Mucosa of descending colon (tissue), 3 donors: ENCODE measurements around the gene CCR5. TPM values are rescaled to one million over a fixed set of nuclear protein-coding genes. Genes with fewer than 3 reads are reported as not detected.
"Not testable (repeated sequence)": the region's sequence is repeated elsewhere in the genome, so short reads cannot be mapped to it uniquely, and the experiment has no call there.

Experiments used
- ATAC-seq: fragments of 200-7000 bp; cut with Tn5 transposase; one replicate; pipeline ENCODE4 v1.9.1; 2020; ENCODE audit warnings: mild to moderate bottlenecking, moderate library complexity
- DNase-seq, 3 donors: peaks; one replicate each; pipeline ENCODE4 v3.0.0-alpha.2; 2020
- H3K36me3 ChIP-seq: fragments of 200-600 bp; one replicate; pipeline ENCODE4 v1.8.0; 2021; ENCODE audit warnings: low read depth, mild to moderate bottlenecking
- H3K4me1 ChIP-seq: fragments of 200-600 bp; one replicate; pipeline ENCODE4 v1.8.0; 2021; ENCODE audit warnings: low read depth, mild to moderate bottlenecking
- H3K4me3 ChIP-seq: fragments of 200-600 bp; one replicate; pipeline ENCODE4 v1.8.0; 2021; ENCODE audit warnings: mild to moderate bottlenecking
- H3K9me3 ChIP-seq: fragments of 200-600 bp; one replicate; pipeline ENCODE4 v1.8.0; 2021; ENCODE audit warnings: mild to moderate bottlenecking
- CTCF ChIP-seq: fragments of 200-600 bp; IDR thresholded peaks from one replicate; pipeline ENCODE4 v1.8.0; 2022; ENCODE audit warnings: antibody characterized with exemption, mild to moderate bottlenecking
- intact Hi-C, 2 donors: fragments of 100-400 bp; cut with DNase I in 1 of 2; cut with micrococcal nuclease in 1 of 2; formaldehyde crosslinking; loops; one replicate each; pipeline versions ENCODE4 v1.11.0 to v1.11.1; 2022; cut with DNase I, micrococcal nuclease
- total RNA-seq, 3 donors: library from RNA; stranded (reverse); fragmentation: NEBNext Ultra II Directional in 2 of 3; extraction: Animal tissue kit (Norgen Biotek cat#: 25700) in 2 of 3; gene quantifications; one replicate each; pipeline versions ENCODE4 v1.2.1 to v1.2.4, GENCODE V29; 2021 to 2023
- donor health status: DM: no; HTN: no; CAD: no; lungs with moderate emphysema.
- donor health status: DM: no; HTN: no; CAD: no.
- donor health status: DM: no; HTN: yes; CAD: no.

The CCR5 gene
- total RNA-seq, 3 donors from 2014 or later = 1.9 to 3.4 (median 2.4) TPM

- H3K4me3 ChIP-seq = no peak overlapping the region
- H3K36me3 ChIP-seq = no peaks in the 10 kb centered on the region
- no peaks in the 10 kb centered on the region for H3K4me1 ChIP-seq
- DNase-seq (no peak), ATAC-seq (no peak)
- intact Hi-C loops = no loop called here
- TF ChIP-seq CTCF = no peak
- H3K9me3 ChIP-seq = no peaks in the 10 kb centered on the region
These were observed 28.4 kb downstream of the CCR5 start for GRCh38 chr3:46399098-46399497.

- Histone ChIP-seq H3K36me3 (no peaks in the 10 kb centered on the region), H3K4me1 (peaks cover 3% of the 10 kb centered on the region), H3K9me3 (no peaks in the 10 kb centered on the region), H3K4me3 (no peak overlapping the region)
- no peak for TF ChIP-seq CTCF
- DNase-seq (no peak), ATAC-seq (no peak)
- intact Hi-C loops = no loop called here
These were observed 28.8 kb downstream of the CCR5 start for GRCh38 chr3:46399557-46399956.

GRCh38 chr3:46400000-46400734 is 29.4 kb downstream of the CCR5 start:
- no peak for DNase-seq
- no peak for ATAC-seq
- intact Hi-C loops = no loop called here

GRCh38 chr3:46400846-46401245 is 30.1 kb downstream of the CCR5 start:
- Histone ChIP-seq H3K4me3 (no peak overlapping the region), H3K36me3 (no peaks in the 10 kb centered on the region), H3K4me1 (peaks cover 10% of the 10 kb centered on the region), H3K9me3 (no peaks in the 10 kb centered on the region)
- intact Hi-C loops = no loop called here
- TF ChIP-seq CTCF = no peak
- DNase-seq (no peak), ATAC-seq (no peak)

More at GRCh38 chr3:46400000-46400734, 29.4 kb downstream of the CCR5 start:
- Histone ChIP-seq H3K9me3 (no peaks in the 10 kb centered on the region), H3K4me1 (peaks cover 9% of the 10 kb centered on the region), H3K4me3 (no peak overlapping the region), H3K36me3 (no peaks in the 10 kb centered on the region)
- TF ChIP-seq CTCF = no peak

GRCh38 chr3:46401579-46401978 is 30.8 kb downstream of the CCR5 start:
- Histone ChIP-seq H3K4me3 (no peak overlapping the region), H3K9me3 (no peaks in the 10 kb centered on the region), H3K36me3 (no peaks in the 10 kb centered on the region), H3K4me1 (peaks cover 18% of the 10 kb centered on the region)
- intact Hi-C loops = no loop called here
- DNase-seq (no peak), ATAC-seq (no peak)
- TF ChIP-seq CTCF = no peak

GRCh38 chr3:46402902-46403301 is 32.2 kb downstream of the CCR5 start:
- H3K4me1 ChIP-seq = peaks cover 21% of the 10 kb centered on the region
- H3K4me3 ChIP-seq, DNase-seq, H3K9me3 ChIP-seq, ATAC-seq, intact Hi-C loops, H3K36me3 ChIP-seq: not testable (repeated sequence)
